GM10847 (cell line): ENCODE data around the gene YTHDC2.

Source experiments
- POLR2A ChIP-seq: IDR thresholded peaks from 2 replicates; pipeline ENCODE4 v1.6.1; 2011; ENCODE audit not compliant: insufficient read length; ENCODE audit errors: extremely low read depth

YTHDC2 gene

DNA sequence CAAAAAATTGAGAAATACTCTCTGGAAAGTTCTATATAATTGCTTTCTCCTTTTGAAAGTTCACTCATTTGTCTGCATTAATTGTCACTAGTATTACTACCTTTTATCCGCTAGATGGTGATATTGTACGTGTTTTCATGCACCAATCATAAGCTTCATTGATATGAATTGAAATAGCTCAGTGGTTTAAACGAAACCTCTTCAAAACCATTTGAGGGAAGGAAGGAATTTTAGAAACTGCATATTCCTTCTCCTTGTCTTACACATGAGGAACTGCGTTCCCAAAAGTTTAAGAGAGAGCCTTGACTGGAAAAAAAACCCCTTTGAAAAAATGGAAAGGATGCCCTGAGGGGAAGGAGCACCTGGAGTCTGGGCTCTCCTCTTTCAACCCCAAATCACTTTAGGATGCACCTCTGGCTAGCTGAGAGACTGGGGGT, 98.6 kb downstream of the YTHDC2 start:
- TF ChIP-seq POLR2A: no peak

DNA sequence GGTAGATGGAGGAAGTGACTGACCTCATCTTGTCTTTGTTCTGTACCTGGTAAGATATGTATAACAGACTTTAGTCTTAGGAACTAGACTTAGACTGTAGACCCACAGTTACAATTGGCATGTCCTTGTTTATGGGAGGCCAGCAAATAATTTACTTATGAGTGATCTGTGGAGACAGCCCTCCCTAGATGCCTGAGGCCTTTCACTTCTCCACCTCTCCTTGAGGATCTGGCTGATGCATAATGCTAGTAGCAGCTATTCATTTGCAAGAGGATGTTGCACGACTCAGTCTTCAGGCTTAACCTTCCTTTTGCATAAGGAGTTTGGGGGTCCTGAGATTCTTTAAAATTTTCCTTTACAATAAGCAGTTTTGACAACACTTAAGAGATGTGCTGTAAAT, 100.7 kb downstream of the YTHDC2 start:
- TF ChIP-seq POLR2A: no peak

DNA sequence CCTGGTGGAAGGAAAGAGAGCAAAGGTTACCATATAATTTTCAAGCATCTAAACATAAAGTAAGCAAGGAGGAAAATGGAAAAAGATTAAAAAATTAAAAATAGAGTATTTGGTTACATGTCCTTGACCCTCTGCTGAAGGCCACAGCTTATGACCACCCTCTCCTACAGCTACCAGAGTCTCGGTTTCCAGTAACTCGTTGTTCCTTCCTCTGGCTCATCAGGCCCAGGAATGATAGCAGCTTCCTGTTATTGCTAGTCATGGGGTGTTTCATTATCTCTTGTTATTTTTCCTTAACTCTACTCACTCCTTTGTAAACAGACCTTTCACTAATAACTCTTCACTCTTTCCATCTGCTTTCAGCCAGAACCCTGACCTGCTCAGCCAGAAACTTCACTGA, 102.2 kb downstream of the YTHDC2 start:
- no peak for TF ChIP-seq POLR2A

DNA sequence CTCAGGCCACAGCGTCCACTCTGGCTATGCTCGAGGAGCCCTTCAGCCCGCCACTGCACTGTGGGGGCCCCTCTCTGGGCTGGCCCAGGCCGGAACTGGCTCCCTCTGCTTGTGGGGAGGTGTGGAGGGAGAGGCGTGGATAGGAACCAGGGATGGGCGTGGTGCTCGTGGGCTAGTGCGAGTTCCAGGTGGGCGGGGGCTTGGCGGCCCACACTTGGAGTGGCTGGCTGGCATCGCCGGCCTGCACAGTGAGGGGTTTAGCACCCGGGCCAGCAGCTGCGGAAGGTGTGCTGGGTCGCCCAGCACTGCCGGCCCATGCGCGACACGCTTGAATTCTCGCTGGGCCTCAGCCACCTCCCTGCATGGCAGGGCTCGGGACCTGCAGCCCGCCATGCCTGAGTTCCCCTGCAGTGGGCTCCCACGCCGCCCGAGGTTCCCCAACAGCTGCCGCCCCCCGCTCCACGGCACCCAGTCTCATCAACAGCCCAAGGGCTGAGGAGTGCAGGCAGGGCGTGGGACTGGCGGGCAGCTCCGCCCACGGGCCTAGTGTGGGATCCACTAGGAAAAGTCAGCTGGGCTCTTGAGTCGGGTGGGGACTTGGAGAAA, 103.8 kb downstream of the YTHDC2 start:
- TF ChIP-seq POLR2A: no peak

DNA sequence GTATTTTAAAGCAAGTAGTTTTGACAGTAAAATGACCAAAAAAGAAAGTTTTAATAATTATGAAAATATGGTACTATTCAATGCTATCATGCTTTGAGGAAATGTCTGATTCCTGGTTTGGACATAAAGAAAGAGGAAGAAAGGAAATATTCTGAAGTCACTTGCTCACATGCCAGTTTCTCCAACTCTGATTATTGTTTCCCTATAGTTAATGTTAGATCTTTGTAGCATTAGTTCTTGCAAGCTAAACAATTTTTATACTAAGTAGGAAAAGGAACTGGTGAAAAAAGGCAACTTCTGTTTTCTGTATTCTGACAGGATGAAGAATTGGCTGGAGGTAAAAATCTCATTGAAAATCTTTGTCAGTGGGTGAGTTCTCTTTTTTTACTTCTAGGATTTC, 119.5 kb downstream of the YTHDC2 start:
- no peak for TF ChIP-seq POLR2A

DNA sequence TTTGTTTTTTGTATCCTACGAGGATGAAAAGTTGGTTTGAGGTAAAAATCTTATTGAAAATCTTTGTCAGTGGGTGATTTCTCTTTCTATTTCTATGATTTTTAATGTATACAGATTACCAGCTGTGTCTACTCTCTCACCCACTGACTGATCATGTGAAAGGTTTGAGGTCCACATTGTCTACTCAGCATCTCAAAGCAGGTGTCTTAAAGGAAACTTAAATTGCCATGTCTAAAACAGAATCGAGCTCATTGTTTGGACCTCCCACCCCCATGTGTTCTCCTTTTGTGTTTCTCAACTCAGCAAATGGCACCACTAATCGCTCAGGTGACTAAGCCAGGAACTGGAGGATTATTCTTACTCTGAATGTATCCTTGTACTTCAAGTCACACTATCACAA, 121.5 kb downstream of the YTHDC2 start:
- no peak for TF ChIP-seq POLR2A

DNA sequence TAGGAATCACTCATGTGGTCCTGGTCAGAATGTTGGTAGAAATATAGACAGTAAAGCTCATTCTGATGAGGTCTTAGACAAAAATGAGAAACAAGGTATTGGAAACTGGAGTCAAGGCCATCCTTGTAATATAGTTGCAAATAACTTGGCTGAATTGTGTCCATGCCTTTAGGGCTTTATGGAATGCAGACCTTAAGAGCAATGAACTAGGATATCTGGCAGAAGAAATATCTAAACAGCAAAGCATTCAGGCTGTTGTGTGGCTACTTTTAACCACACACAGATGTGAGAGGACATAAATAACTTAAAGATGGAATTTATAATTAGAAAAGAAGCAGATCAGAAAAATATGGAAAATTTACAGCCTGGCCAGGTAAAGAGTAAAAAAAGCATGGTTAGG, 128.2 kb downstream of the YTHDC2 start:
- TF ChIP-seq POLR2A: no peak
